Measurements from ENCODE around the gene KATNIP. TPM values are rescaled to one million over a fixed set of nuclear protein-coding genes. Genes with fewer than 3 reads are reported as not detected.

The KATNIP gene
- total and polyA plus RNA-seq, 2 of the 13 experiments (the other 11 are each of a cell fraction or from before 2014, with no cell fraction given) = 9.7 to 12.0 TPM

- TF ChIP-seq CTCF (CRISPR knock-in tag; IDR thresholded peaks at IDR 0.05) = no peak; the same call in 1 of the 2 replicates
- TF ChIP-seq ZNF138 (CRISPR knock-in tag; IDR thresholded peaks at IDR 0.05; ENCODE audit: low read depth) = no peak
- peak; percentile 85 for TF ChIP-seq MIXL1 (CRISPR knock-in tag; IDR thresholded peaks at IDR 0.05)
- TF ChIP-seq KLF15 (CRISPR knock-in tag; IDR thresholded peaks at IDR 0.05; ENCODE audit: borderline replicate concordance) = no peak
- TF ChIP-seq ETV6 (CRISPR knock-in tag; conservative IDR thresholded peaks at IDR 0.05) = 0 out of 2 replicates have a peak, but pooled peaks have one; percentile 24
- no peak for TF ChIP-seq GTF2F1 (IDR thresholded peaks at IDR 0.05; ENCODE audit: low read length)
- TF ChIP-seq SNAPC4 (CRISPR knock-in tag; IDR thresholded peaks at IDR 0.05) = no peak
- no peak for TF ChIP-seq ZBTB7A (CRISPR knock-in tag; IDR thresholded peaks at IDR 0.05)
- TF ChIP-seq SMC3 (IDR thresholded peaks at IDR 0.05; ENCODE audit: low read length) = 0 out of 2 replicates have a peak, but pooled peaks have one; percentile 14
- TF ChIP-seq ZNF674 (CRISPR knock-in tag; IDR thresholded peaks at IDR 0.05; ENCODE audit: low read depth) = no peak
- TF ChIP-seq KLF13 (CRISPR knock-in tag; IDR thresholded peaks at IDR 0.05) = no peak
- TF ChIP-seq THAP11 (CRISPR knock-in tag; IDR thresholded peaks at IDR 0.05) = peak; percentile 56; the same call in 1 of the 2 replicates
- TF ChIP-seq ZNF777 (CRISPR knock-in tag; IDR thresholded peaks at IDR 0.05) = no peak
- TF ChIP-seq ATF4 (CRISPR knock-in tag; IDR thresholded peaks at IDR 0.05) = no peak
- 0 out of 2 replicates have a peak, but pooled peaks have one; percentile 47 for TF ChIP-seq THAP7 (CRISPR knock-in tag; IDR thresholded peaks at IDR 0.05)
- no peak for TF ChIP-seq HOXD1 (CRISPR knock-in tag; IDR thresholded peaks at IDR 0.05)
- no peak for TF ChIP-seq ZNF737 (CRISPR knock-in tag; IDR thresholded peaks at IDR 0.05; ENCODE audit: borderline replicate concordance)
- no peak for TF ChIP-seq FOXP1 (IDR thresholded peaks at IDR 0.05)
- peak; percentile 12; the same call in 1 of the 2 replicates for TF ChIP-seq FOXP1 (CRISPR knock-in tag; IDR thresholded peaks at IDR 0.05)
- no peak for TF ChIP-seq ZBTB1 (CRISPR knock-in tag; IDR thresholded peaks at IDR 0.05; ENCODE audit: borderline replicate concordance)
- TF ChIP-seq ZNF570 (CRISPR knock-in tag; IDR thresholded peaks at IDR 0.05; ENCODE audit: borderline replicate concordance) = no peak
- no peak for TF ChIP-seq ZNF563 (CRISPR knock-in tag; IDR thresholded peaks at IDR 0.05)
- no peak for TF ChIP-seq ZNF780A (CRISPR knock-in tag; IDR thresholded peaks at IDR 0.05)
These were observed 29.4 kb downstream of the KATNIP start (continued) for GRCh38 chr16:27579087-27579980.

All from HepG2 (cell line).